GM18526 (cell line): Measurements from ENCODE around the gene LDAH.

Experiments used
- POLR2A ChIP-seq: IDR thresholded peaks from 3 replicates; pipeline ENCODE4 v1.6.1; 2011; ENCODE audit not compliant: insufficient read length; ENCODE audit errors: extremely low read depth

Gene LDAH

GRCh38 chr2:20635675-20636584 lies 187.0 kb downstream of the LDAH start:
- no peak for TF ChIP-seq POLR2A

DNA sequence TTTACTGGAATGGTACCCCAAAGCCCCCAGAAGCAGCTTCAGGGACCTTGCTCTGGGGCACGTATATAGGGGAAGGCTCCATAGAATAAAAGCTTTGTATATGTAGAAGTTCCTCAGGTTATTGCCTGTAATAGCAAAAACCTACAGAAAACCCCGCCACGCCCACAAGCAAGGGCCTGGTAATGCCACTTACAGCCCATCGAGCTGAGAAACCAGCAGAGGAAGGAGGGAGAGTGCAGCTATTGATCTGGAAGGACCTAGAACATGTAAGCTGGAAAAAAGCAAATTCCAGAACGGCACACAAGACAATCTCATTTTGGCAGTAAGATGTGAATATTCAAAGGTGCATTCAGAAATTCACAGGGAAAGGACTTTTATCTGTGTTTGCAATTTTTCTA lies 187.8 kb downstream of the LDAH start:
- TF ChIP-seq POLR2A: no peak

GRCh38 chr2:20634507-20635112 lies 188.3 kb downstream of the LDAH start:
- TF ChIP-seq POLR2A: no peak
